Embryonic facial prominence (tissue), 1 donor: ENCODE measurements around the gene EVPL.

Experiments
- DNase-seq: peaks from one replicate; pipeline ENCODE4 v3.0.0-alpha.2; 2016; ENCODE audit errors: extremely low spot score

EVPL gene

GRCh38 chr17:76017481-76018339 is 9.4 kb downstream of the EVPL start:
- DNase-seq: no peak

GRCh38 chr17:76014925-76015261 is 12.2 kb downstream of the EVPL start:
- DNase-seq: no peak

- DNase-seq: peak; percentile 42
Observed at GRCh38 chr17:76014100-76014924, 12.8 kb downstream of the EVPL start.

- no peak for DNase-seq
Observed at GRCh38 chr17:76013377-76013932, 13.7 kb downstream of the EVPL start.

- no peak for DNase-seq
Observed at GRCh38 chr17:76011951-76012350, 15.2 kb downstream of the EVPL start.

- no peak for DNase-seq
Observed at GRCh38 chr17:76009969-76010661, 17.0 kb downstream of the EVPL start.

GRCh38 chr17:76009447-76009846 is 17.7 kb downstream of the EVPL start:
- DNase-seq: no peak

GRCh38 chr17:76008630-76009425 is 18.3 kb downstream of the EVPL start:
- no peak for DNase-seq

GRCh38 chr17:76008208-76008607 is 18.9 kb downstream of the EVPL start:
- DNase-seq: no peak

GRCh38 chr17:76007850-76008165 is 19.3 kb downstream of the EVPL start:
- no peak for DNase-seq

- DNase-seq: no peak
Observed at GRCh38 chr17:76007131-76007849, 19.8 kb downstream of the EVPL start.

- DNase-seq: no peak
Observed at GRCh38 chr17:76005263-76006149, 21.6 kb downstream of the EVPL start.

GRCh38 chr17:76004750-76005262 is 22.3 kb downstream of the EVPL start:
- DNase-seq: no peak

GRCh38 chr17:76003915-76004314 is 23.2 kb downstream of the EVPL start:
- DNase-seq: no peak

- DNase-seq: no peak
Observed at GRCh38 chr17:76002100-76002499, 25.0 kb downstream of the EVPL start.

- no peak for DNase-seq
Observed at GRCh38 chr17:76000755-76001521, 26.2 kb downstream of the EVPL start, which contains the start of gene CDK3. TSS of gene CDK3 (plus strand) at chr17:76000855. CDS start at chr17:76001426, 571 bp downstream.

- DNase-seq: no peak
Observed at GRCh38 chr17:76000016-76000754, 26.9 kb downstream of the EVPL start.

GRCh38 chr17:75998327-75998795 is 28.7 kb downstream of the EVPL start:
- DNase-seq: no peak
